Body of pancreas (tissue), 4 donors: ENCODE measurements around the gene ATP9B. TPM values are rescaled to one million over a fixed set of nuclear protein-coding genes. Genes with fewer than 3 reads are reported as not detected.
A peak's percentile ranks its signal among the peaks of the same experiment; 100 is the strongest.

Experiments
- ATAC-seq: fragments of 150-250 bp; one replicate; pipeline ENCODE4 v1.9.1; 2016
- DNase-seq, 4 donors: peaks; one replicate each; pipeline ENCODE4 v3.0.0-alpha.2; 2019
- H3K27ac ChIP-seq, 4 donors: fragments of 200-600 bp; sonication (generic); 1 replicate in 3 of 4; 2 replicates in 1 of 4; pipeline versions ENCODE4 v1.5.1 to v1.6.1; 2016 to 2019; ENCODE audit warnings: mild to moderate bottlenecking in 1 of 4, mixed read lengths in 1 of 4, moderate library complexity in 1 of 4
- H3K27me3 ChIP-seq, 2 donors: fragments of 200-600 bp; sonication (generic); one replicate each; pipeline ENCODE4 v1.6.0; 2016; ENCODE audit warnings: mild to moderate bottlenecking in 1 of 2
- H3K36me3 ChIP-seq, 2 donors: fragments of 200-600 bp; sonication (generic); replicated peaks in 1 of 2; 2 replicates each; pipeline ENCODE4 v1.5.1; 2016; ENCODE audit warnings: low read depth in 2 of 2; ENCODE audit not compliant: insufficient read depth in 1 of 2
- H3K4me1 ChIP-seq: fragments of 200-600 bp; sonication (generic); one replicate; pipeline ENCODE4 v1.6.0; 2016
- H3K4me3 ChIP-seq, 2 donors: fragments of 200-600 bp; sonication (generic); 1 replicate in 1 of 2; 2 replicates in 1 of 2; pipeline ENCODE4 v1.5.1; 2016 to 2019
- H3K9me3 ChIP-seq, 3 donors: fragments of 200-600 bp; sonication (generic); 1 replicate in 2 of 3; 2 replicates in 1 of 3; pipeline ENCODE4 v1.5.1; 2016
- POLR2A ChIP-seq, 3 donors: fragments of 450-650 bp; IDR thresholded peaks; one replicate each; pipeline ENCODE4 v1.6.1; 2016; ENCODE audit warnings: antibody characterized with exemption in 3 of 3, mild to moderate bottlenecking in 2 of 3
- WGBS, 2 donors: methylation state at CpG; one replicate each; pipeline ENCODE4 v1.1.5; 2017; 5-methylcytosine and 5-hydroxymethylcytosine counted together
- intact Hi-C: fragments of 100-400 bp; cut with DNase I; formaldehyde crosslinking; loops from one replicate; pipeline ENCODE4 v1.15.1; 2023
- total RNA-seq, 2 donors: library from RNA; depleted of rRNA; stranded (reverse); fragments of >200 nt; gene quantifications; one replicate each; pipeline ENCODE4 v1.1.0, GENCODE V29; 2016
- TF ChIP-seq, protein P1 (sequence below), 7 experiments: fragments of 450-650 bp in 4 of 7; fragments of 200-600 bp in 3 of 7; sonication (generic) in 3 of 7; IDR thresholded peaks; one replicate each; pipeline ENCODE4 v1.5.1; 2016 to 2019; ENCODE audit warnings: antibody characterized with exemption in 7 of 7

ATP9B gene
- total RNA-seq, 2 donors from 2014 or later, result 19.7 to 21.1 TPM

DNA sequence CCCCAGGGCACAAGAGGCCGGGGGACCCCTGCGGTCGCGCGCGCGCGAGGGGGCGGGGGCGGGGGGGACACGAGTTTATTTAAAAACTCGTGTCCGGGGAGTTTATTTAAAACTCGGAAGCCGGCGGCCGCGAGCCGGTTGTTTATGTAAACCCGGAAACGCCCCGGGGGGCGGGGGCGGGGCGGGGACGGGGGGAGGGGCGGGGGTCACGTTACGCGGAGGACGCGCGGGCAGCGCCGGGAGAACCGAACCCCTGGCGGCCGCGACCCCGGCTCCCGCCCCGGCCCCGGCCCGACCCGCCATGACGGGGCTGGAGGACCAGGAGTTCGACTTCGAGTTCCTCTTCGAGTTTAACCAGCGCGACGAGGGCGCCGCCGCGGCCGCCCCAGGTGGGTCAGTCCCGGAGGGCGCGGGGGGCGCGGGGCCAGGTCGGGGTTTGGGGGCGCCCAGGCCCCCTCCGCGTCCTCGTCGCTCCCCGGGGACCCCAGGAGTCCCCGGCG lies 330.9 kb downstream of the ATP9B start:
- WGBS, 2 donors, result 1% methylated on average over 49 of the region's 71 CpGs; no CpG with 5 or more reads in 1 of the 2 donors
- peak; percentile 34 for ATAC-seq
- TF ChIP-seq POLR2A (IDR thresholded peaks at IDR 0.05), result peak in 1 of 3 donors; percentile 16
- TF ChIP-seq, protein P1, sequence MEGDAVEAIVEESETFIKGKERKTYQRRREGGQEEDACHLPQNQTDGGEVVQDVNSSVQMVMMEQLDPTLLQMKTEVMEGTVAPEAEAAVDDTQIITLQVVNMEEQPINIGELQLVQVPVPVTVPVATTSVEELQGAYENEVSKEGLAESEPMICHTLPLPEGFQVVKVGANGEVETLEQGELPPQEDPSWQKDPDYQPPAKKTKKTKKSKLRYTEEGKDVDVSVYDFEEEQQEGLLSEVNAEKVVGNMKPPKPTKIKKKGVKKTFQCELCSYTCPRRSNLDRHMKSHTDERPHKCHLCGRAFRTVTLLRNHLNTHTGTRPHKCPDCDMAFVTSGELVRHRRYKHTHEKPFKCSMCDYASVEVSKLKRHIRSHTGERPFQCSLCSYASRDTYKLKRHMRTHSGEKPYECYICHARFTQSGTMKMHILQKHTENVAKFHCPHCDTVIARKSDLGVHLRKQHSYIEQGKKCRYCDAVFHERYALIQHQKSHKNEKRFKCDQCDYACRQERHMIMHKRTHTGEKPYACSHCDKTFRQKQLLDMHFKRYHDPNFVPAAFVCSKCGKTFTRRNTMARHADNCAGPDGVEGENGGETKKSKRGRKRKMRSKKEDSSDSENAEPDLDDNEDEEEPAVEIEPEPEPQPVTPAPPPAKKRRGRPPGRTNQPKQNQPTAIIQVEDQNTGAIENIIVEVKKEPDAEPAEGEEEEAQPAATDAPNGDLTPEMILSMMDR (IDR thresholded peaks at IDR 0.05), result no peak

DNA sequence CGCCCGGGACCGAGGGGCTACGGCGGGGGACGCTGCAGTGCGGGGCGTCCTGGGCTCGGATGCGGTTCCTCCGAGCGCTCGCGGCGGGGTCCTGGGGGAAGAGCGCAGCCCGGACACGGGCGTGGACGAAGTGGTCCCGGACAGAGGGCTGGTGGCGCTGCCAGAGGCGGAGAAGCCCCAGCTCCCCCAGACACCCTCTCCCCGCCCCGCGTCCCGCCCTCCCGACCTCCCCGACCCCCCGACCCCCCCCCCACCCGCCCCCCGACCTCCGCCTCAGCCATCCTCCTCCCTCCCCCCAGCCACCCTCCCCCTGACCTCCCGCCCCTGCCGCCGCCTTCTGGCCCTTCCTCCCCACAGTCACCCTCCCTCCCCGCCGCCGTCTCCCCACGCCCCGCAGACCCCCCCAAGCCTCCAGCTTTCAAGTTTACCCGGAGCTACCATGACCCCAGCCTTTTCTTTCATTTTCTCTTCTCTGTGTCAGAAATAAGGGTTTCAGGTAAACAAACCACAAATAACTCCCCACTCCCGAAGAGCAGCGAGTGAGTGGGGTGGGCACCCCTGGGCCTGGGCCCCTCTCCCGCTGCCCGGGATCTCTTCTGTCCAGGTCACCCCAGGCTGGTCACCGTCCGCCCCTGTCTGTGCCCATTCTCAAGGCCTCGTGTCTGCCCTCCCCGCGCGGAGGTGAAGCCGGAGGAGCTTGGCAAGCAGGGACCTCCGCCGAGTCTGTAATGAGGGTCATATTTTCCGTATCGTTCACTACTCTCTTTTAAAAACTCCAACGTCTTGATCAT lies 331.6 kb downstream of the ATP9B start:
- intact Hi-C loops, result no loop called here
- H3K27me3 ChIP-seq, result no peaks in the 10 kb centered on the region
- H3K4me1 ChIP-seq, result peaks cover 47% of the 10 kb centered on the region
- H3K27ac ChIP-seq, result peak overlapping the region in 3 of 4 donors; percentile 50 to 73 (median 67)
- 40 to 84% methylated on average over 21 to 37 of the region's 58 CpGs for WGBS, 2 donors
- no peaks in the 10 kb centered on the region for H3K9me3 ChIP-seq
- TF ChIP-seq POLR2A (IDR thresholded peaks at IDR 0.05), result no peak
- TF ChIP-seq, protein P1 (IDR thresholded peaks at IDR 0.05), result no peak
- DNase-seq (no peak), ATAC-seq (no peak)
- peak overlapping the region; percentile 82 to 83 for H3K4me3 ChIP-seq
- H3K36me3 ChIP-seq, result no peaks in the 10 kb centered on the region

More for the DNA sequence above, 330.9 kb downstream of the ATP9B start:
- Histone ChIP-seq H3K4me3 (peak overlapping the region; percentile 82 to 83), H3K36me3 (no peaks in the 10 kb centered on the region), H3K27ac (peak overlapping the region in 3 of 4 donors; percentile 50 to 73 (median 67)), H3K4me1 (peaks cover 48% of the 10 kb centered on the region), H3K27me3 (no peaks in the 10 kb centered on the region), H3K9me3 (no peaks in the 10 kb centered on the region)
- intact Hi-C loops, result no loop called here
- DNase-seq, result peak; percentile 71 to 82 (median 80)

DNA sequence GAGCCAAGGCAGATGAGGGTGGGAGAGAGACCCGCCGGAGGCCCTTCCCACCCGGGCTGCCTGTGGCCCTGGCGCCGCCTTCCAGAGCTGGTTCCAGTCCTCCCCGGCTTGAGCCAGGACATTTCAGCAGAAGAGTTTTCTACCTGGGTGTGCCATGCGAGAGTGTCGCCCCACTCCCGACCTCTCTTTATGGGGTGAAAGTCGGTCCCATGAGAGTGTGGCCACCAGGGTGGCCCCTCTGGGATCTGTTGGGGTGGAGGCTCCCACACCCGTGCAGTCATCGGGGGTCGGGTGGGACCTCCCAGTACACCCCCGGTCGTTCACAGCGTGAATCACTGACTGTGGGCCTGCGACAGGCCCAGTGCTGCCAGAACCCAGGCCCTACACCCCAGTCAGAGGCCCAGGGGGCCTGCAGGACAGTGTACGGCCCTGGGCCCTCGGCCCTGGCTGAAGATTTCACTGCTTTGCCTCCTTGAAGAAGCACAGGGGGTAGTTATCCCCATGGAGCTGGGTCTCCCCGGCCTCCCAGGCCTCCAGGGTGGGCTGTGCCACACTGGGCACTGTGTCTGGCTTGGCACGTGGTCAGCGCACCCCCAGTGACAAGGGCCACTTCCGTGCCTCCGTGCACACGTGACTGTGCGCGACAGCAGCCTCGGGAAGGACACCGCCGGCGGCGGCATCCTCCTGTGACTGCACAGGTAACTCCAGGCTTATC lies 332.5 kb downstream of the ATP9B start:
- TF ChIP-seq, protein P1 (IDR thresholded peaks at IDR 0.05), result no peak
- no peak for TF ChIP-seq POLR2A (IDR thresholded peaks at IDR 0.05)
- Histone ChIP-seq H3K4me3 (no peak overlapping the region), H3K27ac (peak overlapping the region in 2 of 4 donors; percentile 12 to 48), H3K27me3 (no peaks in the 10 kb centered on the region), H3K9me3 (no peaks in the 10 kb centered on the region), H3K4me1 (peaks cover 38% of the 10 kb centered on the region), H3K36me3 (no peaks in the 10 kb centered on the region)
- ATAC-seq (no peak), DNase-seq (no peak)
- intact Hi-C loops, result no loop called here
- WGBS, 2 donors, result 86 to 92% methylated on average over 18 to 32 of the region's 32 CpGs

DNA sequence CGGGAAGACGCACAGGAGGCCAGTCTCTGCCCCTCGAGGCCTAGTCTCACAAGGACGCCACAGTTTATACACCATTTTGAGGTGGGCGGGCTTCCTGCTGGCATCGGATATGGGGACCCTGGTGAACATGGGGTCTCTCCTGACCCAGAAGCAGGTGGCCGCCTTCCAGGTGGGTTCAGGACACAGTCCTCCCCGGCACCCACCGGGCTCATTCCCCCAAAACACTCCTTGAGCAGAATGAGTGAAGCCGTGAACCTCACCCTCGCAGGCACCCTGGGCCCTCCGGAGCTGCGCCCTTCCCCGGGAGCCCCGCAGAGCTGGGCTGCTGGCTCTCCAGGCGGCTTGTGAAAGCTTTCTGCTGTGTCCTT lies 333.0 kb downstream of the ATP9B start:
- Histone ChIP-seq H3K4me3 (no peak overlapping the region), H3K9me3 (no peaks in the 10 kb centered on the region), H3K27me3 (no peaks in the 10 kb centered on the region), H3K36me3 (no peaks in the 10 kb centered on the region), H3K4me1 (peaks cover 35% of the 10 kb centered on the region), H3K27ac (no peak overlapping the region)
- WGBS, 2 donors, result 89 to 91% methylated on average over 7 to 16 of the region's 16 CpGs
- DNase-seq (no peak), ATAC-seq (no peak)
- TF ChIP-seq, protein P1 (IDR thresholded peaks at IDR 0.05), result no peak
- TF ChIP-seq POLR2A (IDR thresholded peaks at IDR 0.05), result no peak
- intact Hi-C loops, result no loop called here
